NCI-H1417 (cell line): ENCODE data around the gene B4GAT1.
"Not testable (repeated sequence)": the region's sequence is repeated elsewhere in the genome, so short reads cannot be mapped to it uniquely, and the experiment has no call there.

Source experiments
- DNase-seq, 3 experiments: peaks; one replicate each; lab custom pipeline; 2025; lab: John Stamatoyannopoulos, UW

Gene B4GAT1

DNA sequence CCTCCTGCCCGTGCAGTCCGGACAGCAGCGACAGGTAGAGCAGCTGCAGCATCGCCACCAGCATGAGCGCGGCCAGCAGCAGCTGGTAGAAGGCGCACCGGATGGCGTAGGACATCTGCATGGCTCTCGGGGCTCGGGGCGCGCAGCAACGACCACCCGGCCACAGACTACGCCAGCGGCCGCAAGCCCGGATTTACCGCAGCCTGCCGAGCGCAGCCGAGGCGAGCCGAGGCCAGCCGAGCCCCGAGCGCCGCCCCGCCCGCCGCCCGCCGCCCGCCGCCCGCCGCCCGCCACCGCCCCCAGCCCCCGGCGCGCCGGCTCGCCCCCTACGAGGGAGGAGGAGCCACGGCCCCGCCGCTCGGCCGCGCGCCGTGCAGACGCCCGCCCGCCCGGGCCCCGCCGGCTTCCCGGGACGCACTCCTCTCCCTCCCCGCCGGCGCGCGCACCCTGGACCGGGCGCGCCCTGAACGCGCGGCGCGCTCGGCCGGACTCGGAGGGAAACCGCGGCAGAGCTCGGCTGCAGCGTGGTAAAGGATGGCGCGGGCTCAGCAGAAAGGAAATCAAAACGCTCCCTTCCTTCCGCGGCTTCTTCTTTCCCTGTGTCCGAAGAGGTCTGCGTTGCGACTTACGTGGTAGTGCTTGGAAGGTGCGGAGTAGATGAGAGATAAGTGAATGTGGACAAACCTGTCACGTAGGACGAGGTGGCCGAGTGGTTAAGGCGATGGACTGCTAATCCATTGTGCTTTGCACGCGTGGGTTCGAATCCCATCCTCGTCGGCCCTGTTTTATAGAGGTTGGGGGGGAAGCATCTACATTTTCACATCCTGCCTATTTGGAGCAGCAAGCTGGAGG, at the start of gene B4GAT1:
Gene B4GAT1, minus strand, starts transcription at position 205 of the 852 bp plus-strand sequence. Its CDS starts 84 bp downstream, at position 121.
- DNase-seq = peak; percentile 87 to 98 (median 95)

DNA sequence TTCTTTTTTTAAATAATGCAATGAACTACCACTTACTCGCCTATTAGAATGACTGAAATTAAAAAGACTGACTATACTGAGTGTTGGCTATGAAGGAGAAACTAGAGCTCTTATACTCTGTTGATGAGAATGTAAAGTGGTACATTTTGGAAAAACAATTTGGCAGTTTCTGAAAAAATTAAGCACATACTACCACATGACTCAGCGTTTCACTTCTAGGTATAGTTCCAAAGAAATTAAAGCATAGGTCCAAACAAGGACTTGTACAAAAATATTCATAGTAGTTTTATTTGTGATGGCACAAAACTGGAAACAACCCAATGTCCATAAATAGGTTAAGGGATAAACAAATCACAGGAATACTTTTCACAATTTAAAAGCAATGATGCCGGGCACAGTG, 46.5 kb upstream of the B4GAT1 start:
- no peak for DNase-seq

DNA sequence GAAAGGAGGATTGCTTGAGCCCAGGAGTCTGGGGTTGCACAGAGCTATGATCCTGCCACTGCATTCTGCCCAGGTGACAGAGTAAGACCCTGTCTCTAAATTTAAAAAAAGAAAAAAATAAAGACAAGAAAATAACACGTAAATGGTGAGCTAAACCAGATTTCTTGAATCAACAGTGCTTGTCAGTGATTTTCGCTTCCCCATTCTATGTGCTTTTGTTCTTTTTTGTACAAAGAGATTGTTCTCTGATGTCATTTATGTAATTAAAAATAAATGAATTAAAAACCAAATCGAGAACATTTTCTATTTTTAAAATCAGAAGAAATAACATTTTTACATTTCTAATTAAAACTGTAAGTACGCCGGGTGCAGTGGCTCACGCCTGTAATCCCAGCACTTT, 43.9 kb upstream of the B4GAT1 start:
- DNase-seq = no peak

DNA sequence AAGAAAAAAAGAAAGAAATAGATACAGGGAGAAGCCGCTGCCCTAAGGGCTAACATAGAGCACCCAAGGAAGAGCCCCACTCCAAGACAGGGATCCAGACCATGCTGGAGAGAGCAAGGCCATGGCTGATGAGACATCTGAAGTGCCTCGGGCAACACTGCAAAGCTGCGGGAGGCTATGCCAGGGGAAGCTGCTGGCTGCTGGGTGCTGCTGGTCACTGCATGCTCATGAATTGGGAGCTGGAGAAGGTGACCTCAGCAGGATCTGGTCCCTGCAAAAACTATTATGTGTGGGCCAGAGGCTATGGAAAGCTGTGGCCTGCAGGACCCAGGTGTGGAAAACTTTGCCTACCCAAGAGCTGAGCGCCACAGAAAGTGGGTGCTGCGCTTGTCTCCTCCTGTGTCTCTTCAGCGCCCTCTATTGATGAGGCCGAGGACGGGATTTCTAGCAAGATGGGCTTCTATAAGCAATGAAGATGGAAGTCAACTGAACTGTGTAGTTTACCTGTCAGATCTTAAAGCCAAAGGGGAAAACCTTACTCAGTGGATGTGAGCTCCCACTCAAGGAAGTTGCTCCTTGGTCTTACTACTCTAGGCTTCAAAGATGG, 41.5 kb upstream of the B4GAT1 start:
- DNase-seq = peak; percentile 59 to 85 (median 63)

DNA sequence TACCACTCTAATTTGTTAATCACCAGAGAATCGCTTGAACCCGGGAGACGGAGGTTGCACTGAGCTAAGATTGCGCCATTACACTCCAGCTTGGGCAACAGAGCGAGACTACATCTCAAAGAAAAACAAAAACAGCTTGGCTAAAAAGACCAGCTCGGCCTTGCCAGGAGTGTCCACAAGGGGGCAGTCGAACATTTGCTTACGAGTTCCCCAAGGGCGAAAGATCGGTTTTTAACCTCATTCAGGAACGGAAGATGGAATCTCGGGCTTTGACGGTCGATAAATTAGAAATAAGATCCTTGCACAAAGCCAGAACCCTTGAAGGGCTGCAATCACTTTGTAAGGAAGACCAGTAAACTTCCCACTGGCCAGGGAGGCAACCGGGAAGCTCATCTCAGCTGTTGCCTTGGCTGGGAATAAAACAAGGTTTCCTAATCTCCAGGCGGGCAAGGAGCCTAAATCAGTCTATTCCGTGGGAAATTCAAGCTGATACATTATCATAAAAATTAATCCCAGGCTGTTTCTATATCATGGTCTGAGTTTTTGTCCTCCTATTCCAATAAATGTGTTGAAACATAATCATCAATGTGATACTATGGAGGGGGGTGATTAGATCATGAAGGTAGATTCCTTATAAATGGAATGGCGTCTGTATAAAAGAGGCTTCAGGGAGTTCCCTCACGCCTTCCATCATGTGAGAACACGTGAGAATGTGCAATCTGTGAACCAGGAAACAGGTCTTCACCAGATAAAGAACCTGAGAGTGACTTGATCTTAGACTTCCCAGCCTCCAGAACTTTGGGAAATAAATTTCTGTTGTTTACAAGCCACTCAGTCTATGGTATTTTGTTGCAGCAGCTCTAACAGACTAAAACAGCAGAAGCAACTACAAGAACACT, 39.0 kb upstream of the B4GAT1 start:
- DNase-seq = peak; percentile 85 to 93 (median 90)

DNA sequence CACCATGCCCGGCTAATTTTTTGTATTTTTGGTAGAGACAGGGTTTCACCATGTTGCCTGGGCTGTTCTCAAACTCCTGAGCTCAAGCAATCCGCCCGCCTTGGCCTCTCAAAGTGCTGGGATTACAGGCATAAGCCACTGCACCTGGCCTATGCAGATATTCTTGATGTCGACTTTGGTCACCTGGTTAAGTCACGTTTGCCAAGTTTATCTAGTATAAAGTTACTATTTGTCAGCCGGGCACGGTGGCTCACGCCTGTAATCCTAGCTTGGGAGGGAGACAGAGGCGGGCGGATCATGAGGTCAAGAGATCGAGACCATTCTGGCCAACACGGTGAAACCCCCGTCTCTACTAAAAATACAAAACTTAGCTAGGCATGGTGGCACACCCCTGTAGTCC, 36.9 kb upstream of the B4GAT1 start:
- DNase-seq = peak in 1 of 3 experiments; percentile 11

DNA sequence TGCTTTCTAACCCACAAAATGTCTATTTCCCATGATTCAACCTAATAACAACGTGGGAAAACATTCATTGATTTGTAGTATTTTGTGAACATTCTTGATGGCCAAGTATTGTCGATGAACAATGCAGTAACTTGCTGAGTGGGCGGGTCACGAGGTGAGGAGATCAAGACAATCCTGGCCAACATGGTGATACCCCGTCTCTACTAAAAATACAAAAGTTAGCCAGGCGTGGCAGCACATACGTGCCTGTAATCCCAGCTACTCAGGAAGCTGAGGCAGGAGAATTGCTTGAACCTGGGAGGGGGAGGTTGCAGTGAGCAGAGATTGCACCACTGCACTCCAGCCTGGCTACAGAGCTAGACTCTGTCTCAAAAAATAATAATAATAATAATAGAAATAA, 32.8 kb upstream of the B4GAT1 start:
- DNase-seq = not testable (repeated sequence)

DNA sequence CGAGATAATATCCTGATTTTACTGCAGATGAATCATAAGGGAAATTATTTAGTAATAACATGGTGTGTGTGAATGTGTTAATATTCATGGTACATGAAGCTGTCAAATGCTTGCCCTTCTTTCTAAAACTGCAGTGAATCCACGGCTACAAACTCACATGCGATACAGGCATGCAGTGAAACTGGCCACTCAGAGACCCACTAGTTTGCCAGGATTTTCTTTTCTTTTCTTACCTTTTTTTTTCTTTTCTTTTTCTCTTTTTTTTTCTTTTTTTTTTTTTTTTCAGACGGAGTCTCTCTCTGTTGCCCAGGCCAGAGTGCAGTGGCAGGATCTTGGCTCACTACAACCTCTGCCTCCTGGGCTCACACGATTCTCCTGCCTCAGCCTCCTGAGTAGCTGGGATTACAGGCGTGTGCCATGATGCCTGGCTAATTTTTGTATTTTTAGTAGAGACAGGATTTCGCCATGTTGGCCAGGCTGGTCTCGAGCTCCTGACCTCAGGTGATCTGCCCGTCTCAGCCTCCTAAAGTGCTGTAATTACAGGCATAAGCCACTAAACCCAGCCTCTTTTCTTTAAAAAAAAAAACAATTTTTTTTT, 26.4 kb upstream of the B4GAT1 start:
- DNase-seq = not testable (repeated sequence)

DNA sequence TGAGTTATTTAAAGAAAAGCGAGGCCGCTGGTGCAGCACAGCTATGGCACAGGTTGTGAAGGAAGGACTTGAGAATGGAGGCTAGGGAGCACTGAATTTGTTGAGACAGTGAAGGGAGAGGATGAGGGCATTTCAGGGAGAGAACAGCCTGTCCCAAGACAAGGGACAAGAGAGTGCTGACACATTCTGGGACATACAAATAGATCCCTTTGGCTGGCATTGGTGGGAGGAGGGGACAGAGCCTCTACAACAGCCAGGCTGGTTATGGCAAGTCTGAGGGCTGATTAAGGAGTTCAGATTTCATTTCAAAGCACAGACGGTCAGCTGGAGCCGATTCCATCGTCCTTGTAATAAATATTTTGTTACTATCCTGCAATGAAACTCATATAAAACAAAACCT, 25.8 kb upstream of the B4GAT1 start:
- no peak for DNase-seq

DNA sequence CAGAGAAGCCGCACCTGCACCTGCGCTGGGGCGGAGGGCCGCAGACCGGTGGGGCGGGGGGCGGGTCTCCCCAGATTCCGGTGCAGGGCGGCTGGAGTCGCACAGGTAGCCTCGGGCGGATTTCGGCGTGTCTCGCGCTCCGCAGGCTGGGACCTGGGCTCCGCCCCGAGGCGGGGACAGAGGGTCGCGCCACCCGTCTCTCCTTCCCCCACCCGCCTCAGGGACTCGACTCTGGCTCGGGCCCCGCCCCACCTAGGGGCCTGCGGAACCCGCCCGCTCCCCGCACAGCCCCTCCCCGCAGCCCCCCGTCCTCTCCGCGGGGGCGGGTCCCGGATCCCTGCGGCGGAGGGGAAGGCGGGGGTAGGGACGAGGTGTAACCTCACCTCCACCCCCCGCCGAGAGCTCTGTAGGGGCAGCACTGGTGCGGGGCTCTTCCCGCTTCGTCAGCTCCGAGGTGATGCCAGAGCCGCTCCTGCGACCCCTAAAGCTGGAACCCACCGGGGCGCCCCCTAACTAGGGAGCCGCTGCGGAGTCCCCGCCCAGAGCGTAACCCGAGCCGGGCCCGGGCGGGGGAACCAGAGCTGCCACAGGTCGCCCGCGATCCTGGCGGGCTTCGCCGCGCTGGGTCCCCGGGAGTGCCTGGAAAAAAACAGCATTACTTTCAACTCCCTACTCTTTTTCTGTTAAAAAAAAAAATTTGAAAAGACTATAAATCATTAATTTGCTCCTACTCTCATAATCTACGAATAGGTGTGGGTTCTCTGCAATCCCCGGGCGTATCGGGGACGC, 24.4 kb upstream of the B4GAT1 start, which contains the start of gene SLC29A2:
Gene SLC29A2, minus strand, starts transcription at position 134 of the 789 bp plus-strand sequence. CDS start 169 bp downstream, outside the sequence.
- peak; percentile 85 to 97 (median 95) for DNase-seq

DNA sequence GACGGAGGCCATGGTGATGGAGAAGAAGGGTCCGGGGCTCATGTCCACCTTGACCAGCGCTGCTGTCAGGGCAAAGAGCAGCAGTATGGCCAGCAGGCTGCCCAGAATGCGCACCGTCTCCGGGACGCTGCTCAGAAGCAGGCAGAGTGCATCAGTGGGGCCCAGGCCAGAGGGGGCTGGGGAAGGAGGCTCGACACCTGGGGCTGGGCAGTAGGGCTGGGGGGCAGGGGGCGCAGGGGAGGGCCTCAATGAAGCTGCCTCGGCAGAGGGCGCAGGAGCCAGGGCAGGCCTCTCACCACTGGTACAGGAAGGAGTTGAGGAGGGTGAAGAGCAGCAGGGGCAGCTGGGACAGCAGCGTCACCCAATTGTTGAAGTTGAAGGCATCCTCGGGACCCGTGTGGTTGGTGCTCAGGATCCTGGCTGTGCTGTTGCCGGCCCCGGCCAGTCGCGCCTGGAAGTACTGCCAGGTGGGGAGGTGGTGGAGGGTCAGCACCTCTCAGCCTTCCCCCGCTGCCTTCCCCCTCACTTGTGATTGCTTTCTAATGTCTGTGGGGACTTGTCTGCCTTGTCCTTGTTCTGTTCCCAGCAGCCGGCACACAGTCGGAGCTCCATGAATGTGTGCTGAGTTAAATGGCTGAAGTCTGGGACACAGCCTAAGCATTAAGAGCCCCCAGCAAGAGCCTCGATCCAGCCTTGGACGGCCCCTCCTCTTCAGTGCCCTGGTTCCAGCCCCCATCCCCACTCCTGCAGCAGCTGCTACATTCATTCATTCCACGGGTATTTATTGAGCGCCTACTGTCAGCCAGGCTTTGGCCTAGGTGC, 21.9 kb upstream of the B4GAT1 start:
- no peak for DNase-seq

DNA sequence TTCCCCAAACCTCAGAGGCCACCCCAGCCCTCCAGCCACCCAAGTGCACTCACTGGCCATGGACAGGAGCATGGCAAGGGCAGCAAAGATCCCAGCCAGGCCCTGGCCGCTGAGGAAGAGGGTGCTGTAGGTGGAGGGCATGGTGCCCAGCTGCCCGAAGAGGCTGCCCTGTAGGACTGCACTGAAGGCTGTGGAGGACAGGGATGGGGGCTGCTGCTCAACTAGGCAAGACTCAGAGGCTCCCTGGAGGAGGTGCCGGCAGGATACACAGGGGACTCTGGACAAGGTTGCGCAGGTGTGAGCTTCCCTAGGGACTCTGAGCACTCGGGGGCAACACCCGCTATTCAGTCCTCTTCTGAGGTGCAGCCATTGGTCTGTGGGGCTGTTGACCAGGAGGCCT, 21.1 kb upstream of the B4GAT1 start:
- DNase-seq = no peak

DNA sequence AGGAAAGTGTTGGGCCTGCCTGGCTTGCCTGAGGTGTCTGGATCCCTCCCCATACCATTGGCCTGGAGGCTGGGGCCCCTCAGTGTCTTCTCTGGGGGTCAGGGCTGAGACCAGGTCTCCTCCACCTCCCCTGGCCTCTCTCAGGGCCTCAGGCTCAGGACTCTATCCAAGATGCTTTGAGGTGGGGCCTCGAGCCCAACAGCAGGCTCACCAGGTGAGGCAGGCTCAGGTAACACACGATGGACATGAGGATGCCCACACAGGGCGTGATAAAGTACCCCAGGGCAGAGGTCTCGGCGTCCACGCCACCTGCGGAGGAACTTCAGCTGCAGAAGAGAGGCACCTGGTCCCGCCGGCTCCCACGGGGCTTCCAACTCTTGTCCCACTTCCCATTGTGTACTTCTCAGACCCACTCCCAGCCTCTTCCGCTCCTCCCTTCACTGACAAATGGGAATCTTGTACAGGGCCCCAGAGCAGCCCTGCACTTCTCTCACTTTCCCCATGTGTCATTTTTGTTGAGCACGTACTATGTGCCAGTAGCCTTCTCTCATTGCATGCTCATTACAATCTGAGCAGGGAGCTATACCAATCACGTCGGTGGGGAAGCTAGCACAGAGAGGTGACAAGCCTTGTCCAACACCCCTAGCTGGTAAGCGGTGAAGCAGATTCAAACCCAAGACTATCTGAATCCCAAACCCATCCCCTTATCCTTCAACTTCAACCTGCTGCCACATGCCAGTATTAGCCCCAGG, 20.3 kb upstream of the B4GAT1 start:
- no peak for DNase-seq

DNA sequence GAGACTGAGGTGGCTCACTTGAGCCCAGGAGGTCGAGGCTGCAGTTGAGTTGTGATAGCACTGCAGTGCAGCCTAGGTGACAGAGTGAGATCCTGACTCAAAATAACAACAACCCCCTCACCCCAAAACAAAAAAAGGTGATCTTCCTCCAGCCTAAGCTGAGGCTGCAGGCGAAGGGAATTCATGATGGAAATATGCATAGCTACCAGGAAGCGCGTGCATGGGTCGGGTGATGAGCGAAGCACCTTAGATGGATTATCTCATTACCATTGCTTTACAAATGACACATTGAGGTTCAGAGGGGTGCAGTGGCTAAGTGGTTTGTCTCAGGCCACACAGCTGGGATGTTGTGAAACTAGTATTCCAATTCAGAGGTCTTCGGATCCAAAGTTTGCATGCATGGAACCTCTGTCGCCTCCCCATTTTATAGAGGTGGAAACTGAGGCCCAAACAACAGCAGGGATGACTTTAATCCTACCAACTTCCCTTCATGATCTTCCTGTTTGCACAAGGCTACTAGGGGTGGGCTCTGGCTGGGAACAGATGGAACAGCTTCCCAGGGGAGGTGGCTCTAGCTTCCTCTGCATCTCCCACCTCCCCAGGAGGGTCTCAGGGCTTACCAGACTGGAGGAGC, 19.5 kb upstream of the B4GAT1 start:
- no peak for DNase-seq

DNA sequence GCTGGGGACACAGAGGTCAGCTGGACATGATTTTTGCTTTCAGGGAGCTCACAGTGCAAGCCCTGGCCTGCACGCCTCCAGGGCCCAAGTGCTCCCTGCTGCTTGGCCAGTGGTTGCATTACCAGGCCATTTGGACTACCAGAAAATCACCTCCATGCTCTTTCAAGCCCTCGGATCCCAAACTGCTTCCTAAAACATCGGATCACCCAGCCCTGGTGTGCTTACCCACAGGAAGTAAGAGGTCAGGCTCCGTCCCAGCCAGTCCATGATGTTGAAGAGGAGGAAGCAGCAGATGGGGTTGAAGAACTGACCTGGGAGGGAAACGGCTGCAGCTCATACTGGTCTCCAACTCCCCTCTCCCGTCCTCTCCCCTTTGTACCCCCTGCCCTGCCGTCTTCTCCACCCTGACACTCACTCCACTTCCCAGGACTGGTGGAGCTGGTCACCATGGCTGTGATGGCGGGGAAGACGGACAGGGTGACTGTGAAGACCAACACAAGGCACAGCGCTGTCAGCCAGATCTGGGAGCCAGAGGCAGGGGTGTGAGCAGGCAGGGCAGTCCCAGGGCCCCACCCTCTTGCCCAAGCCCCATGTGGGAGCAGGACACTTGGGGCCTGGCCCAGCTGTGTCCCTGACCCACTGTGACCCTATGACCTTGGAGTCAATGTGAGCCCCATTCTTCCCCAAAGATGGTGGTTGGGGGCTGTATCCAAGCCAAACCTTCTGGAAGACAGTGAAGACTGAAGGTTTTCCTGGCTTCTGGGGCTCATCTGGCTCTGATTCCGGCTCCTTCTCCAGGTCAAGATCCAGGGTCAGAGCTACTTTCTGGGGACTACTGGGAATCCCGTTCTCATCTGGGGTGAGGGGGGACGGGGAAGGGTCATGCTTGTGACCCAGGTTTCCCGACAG, 18.5 kb upstream of the B4GAT1 start:
- DNase-seq = no peak

DNA sequence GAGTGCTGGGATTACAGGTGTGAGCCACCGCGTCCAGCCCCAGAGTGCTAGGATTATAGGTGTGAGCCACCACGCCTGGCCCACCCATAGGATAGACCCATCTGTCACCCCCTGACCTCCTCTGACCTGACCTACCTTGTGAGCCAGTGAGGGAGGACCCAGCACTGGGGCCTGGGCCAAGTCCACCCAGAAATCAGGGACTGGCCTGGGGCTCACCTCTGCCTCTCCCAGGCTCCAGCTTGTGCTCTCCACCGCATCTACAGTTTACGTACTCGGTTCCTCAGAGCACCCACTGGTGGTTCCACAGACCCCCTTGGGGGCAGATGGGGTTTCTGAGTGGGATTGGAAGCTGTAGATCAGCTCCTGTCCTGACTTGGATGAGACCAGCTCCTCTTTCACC, 17.7 kb upstream of the B4GAT1 start:
- DNase-seq = no peak

DNA sequence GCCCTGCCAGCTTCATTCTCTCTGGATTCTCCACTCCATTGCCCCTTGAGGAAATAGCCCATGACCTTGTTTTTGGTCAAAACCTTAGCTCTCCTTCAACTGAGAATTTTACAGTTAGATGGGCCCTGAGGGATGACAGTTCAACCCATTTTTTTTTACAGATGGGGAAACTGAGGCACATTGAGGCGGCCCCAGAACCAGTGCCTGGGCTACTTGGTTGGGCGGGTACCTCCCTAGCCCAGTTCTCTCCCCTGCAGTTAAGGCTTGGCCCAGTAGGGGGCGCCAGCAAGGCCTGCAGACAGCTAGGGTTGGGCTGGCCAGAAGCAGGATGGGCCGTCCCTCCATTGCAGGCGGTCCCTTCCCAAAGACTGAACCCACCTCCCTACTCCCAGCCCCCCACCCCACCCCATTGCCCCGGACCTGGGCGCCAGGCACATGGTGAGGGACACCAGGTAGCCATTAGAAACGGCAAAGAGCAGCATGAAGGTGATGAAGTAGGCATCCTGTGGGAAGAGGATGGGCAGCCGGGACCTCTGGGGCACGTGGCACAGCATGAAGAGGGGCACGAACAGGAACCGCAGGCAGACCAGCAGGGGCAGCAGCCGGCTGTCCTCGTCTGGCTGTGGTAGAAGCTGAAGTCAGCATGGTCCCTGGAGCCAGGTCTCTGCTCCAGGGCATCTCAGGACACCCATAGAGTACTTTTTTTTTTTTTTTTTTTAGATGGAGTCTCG, 16.5 kb upstream of the B4GAT1 start:
- peak in 2 of 3 experiments; percentile 17 to 24 for DNase-seq
